Measurements from ENCODE around the gene JPT1.
"Not testable (repeated sequence)": the region's sequence is repeated elsewhere in the genome, so short reads cannot be mapped to it uniquely, and the experiment has no call there.

Gene JPT1

GRCh38 chr17:75155191-75155601 is 884 bp upstream of the JPT1 start:
- DNase-seq (ENCODE audit: low read depth): no peak

- DNase-seq (ENCODE audit: low read depth): no peak
These were observed 525 bp downstream of the JPT1 start for GRCh38 chr17:75153780-75154194.

- no peak for DNase-seq (ENCODE audit: low read depth)
These were observed 1.2 kb downstream of the JPT1 start for GRCh38 chr17:75152922-75153779.

GRCh38 chr17:75152523-75152921 is 1.8 kb downstream of the JPT1 start:
- DNase-seq (ENCODE audit: low read depth): no peak

- no peak for DNase-seq (ENCODE audit: low read depth)
These were observed 2.4 kb downstream of the JPT1 start for GRCh38 chr17:75151930-75152329.

- DNase-seq (ENCODE audit: low read depth): no peak
These were observed 6.3 kb downstream of the JPT1 start for GRCh38 chr17:75147878-75148546.

- no peak for DNase-seq (ENCODE audit: low read depth)
These were observed 7.7 kb downstream of the JPT1 start for GRCh38 chr17:75146592-75146991.

- no peak for DNase-seq (ENCODE audit: low read depth)
These were observed 9.3 kb downstream of the JPT1 start for GRCh38 chr17:75144816-75145512.

- DNase-seq (ENCODE audit: low read depth): no peak
These were observed 11.9 kb downstream of the JPT1 start for GRCh38 chr17:75142236-75142971.

GRCh38 chr17:75138519-75138918 is 15.8 kb downstream of the JPT1 start:
- DNase-seq (ENCODE audit: low read depth): no peak

GRCh38 chr17:75137762-75138161 is 16.6 kb downstream of the JPT1 start:
- DNase-seq (ENCODE audit: low read depth): not testable (repeated sequence)

GRCh38 chr17:75135946-75136345 is 18.4 kb downstream of the JPT1 start:
- no peak for DNase-seq (ENCODE audit: low read depth)

GRCh38 chr17:75135452-75135851 is 18.9 kb downstream of the JPT1 start:
- no peak for DNase-seq (ENCODE audit: low read depth)

GRCh38 chr17:75133607-75134347 is 20.5 kb downstream of the JPT1 start:
- not testable (repeated sequence) for DNase-seq (ENCODE audit: low read depth)

- no peak for DNase-seq (ENCODE audit: low read depth)
These were observed 21.3 kb downstream of the JPT1 start for GRCh38 chr17:75133001-75133400.

GRCh38 chr17:75132018-75133000 is 22.0 kb downstream of the JPT1 start:
- DNase-seq (ENCODE audit: low read depth): not testable (repeated sequence)

- peak; percentile 41 for DNase-seq (ENCODE audit: low read depth)
These were observed 22.9 kb downstream of the JPT1 start, which contains the start of gene NT5C for GRCh38 chr17:75131278-75132017. Gene NT5C (minus strand): TSS chr17:75131742. CDS start chr17:75131707, 35 bp downstream.

- no peak for DNase-seq (ENCODE audit: low read depth)
These were observed 23.6 kb downstream of the JPT1 start for GRCh38 chr17:75130632-75131277.

All from T-helper 22 cell (primary cell).